ENCODE data around the gene RER1. TPM values are rescaled to one million over a fixed set of nuclear protein-coding genes. Genes with fewer than 3 reads are reported as not detected.

The RER1 gene
- total RNA-seq, 4 donors from 2014 or later = 56.9 to 86.5 (median 81.4) TPM

DNA sequence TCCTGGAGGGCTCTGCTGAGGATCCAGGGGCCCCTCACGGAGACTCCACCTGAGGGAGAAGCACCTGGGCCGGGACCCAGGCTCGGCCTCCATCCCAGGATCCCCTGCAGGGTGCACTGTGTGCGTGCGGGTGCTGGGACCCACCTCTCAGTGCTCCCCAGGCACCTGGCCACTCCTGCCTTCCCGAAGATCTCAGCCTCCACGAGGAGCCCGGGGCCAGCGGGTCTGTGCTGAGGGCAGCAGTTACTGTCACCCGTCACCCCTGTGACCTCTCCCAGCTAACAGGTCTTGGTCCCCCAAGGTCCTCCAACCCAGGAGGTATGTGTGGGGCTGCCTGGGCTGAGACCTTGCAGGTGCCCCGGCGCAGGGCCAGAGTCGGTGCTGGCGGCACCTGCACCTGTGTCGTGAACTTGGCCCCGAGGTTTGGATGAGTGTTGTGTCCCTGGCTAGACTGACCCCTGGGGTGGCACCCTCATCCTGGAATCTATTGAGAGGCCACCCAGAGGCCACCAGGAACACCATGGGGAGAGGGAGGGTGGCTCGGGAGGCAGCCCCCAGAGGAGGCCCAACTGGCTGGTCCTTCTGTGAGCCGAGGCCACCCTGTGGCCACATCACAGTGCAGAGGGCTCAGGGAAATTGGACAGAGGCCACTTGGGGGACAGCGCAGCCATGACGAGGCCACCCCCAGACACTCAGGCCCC is 17.9 kb upstream of the RER1 start:
- TF ChIP-seq POLR2A (IDR thresholded peaks at IDR 0.05) = no peak
- TF ChIP-seq, protein P1, sequence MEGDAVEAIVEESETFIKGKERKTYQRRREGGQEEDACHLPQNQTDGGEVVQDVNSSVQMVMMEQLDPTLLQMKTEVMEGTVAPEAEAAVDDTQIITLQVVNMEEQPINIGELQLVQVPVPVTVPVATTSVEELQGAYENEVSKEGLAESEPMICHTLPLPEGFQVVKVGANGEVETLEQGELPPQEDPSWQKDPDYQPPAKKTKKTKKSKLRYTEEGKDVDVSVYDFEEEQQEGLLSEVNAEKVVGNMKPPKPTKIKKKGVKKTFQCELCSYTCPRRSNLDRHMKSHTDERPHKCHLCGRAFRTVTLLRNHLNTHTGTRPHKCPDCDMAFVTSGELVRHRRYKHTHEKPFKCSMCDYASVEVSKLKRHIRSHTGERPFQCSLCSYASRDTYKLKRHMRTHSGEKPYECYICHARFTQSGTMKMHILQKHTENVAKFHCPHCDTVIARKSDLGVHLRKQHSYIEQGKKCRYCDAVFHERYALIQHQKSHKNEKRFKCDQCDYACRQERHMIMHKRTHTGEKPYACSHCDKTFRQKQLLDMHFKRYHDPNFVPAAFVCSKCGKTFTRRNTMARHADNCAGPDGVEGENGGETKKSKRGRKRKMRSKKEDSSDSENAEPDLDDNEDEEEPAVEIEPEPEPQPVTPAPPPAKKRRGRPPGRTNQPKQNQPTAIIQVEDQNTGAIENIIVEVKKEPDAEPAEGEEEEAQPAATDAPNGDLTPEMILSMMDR (IDR thresholded peaks at IDR 0.05) = no peak
- TF ChIP-seq EP300 (IDR thresholded peaks at IDR 0.05) = no peak
- no peak for TF ChIP-seq POLR2AphosphoS5 (IDR thresholded peaks at IDR 0.05)
- H3K4me1 ChIP-seq = no peaks in the 10 kb centered on the region
- H3K27ac ChIP-seq = no peak overlapping the region
- no peaks in the 10 kb centered on the region for H3K9me3 ChIP-seq
- H3K36me3 ChIP-seq = peaks cover 2% of the 10 kb centered on the region
- H3K4me3 ChIP-seq = no peak overlapping the region
- DNase-seq (ENCODE audit: low spot score in 2 of 2) = peak in 1 of 2 donors; percentile 56
- no peaks in the 10 kb centered on the region for H3K27me3 ChIP-seq
- no CpG with 5 or more reads among the region's 20 CpGs for WGBS

DNA sequence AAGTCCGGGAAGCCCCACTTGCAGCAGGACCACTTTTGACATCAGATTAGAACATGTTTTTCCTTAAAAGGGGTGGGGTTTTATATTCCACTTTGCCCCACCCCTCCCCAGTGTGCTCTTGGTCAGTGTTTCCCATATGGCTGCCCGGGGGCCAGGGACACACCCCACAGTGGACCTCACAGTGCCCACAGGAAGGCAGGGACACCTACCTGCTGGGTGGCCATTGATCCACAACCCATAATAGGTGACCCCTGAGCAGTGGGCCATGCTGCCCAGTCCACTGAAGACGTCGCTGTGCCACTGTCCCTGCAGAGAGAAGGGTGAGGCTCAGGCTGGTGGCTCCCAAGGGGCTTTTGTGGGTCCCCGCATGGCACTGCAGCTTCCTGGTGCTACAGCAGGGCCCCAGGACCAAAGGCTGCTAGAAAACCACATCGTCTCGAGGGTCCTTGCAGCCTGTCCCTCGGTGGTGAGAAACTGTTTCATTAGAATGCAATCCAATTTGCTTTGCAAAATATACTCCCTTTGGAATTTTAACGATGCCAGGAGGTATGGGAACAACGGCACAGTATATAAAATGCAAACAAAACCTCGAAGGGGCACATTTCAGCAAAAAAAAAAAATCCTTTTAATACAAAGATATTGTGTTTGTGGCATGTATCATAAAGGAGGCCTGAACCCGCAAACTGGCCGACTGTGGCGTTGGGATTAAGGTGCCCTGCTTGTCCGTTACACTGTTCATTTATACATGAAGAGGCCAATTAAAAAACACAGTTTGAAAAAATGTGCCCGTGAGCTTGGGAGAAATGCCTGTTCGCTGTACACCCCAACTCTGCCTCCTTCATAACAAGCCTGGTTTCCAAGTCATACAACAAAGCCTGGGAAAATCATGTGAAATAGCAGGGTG is 17.1 kb upstream of the RER1 start:
- TF ChIP-seq EP300 (IDR thresholded peaks at IDR 0.05) = no peak
- no peak for TF ChIP-seq POLR2AphosphoS5 (IDR thresholded peaks at IDR 0.05)
- TF ChIP-seq POLR2A (IDR thresholded peaks at IDR 0.05) = no peak
- TF ChIP-seq, protein P1 (IDR thresholded peaks at IDR 0.05) = no peak
- Histone ChIP-seq H3K4me1 (no peaks in the 10 kb centered on the region), H3K27ac (no peak overlapping the region), H3K27me3 (no peaks in the 10 kb centered on the region), H3K36me3 (peaks cover 2% of the 10 kb centered on the region), H3K4me3 (no peak overlapping the region), H3K9me3 (no peaks in the 10 kb centered on the region)
- 81% methylated on average over 16 of the region's 17 CpGs for WGBS
- DNase-seq (ENCODE audit: low spot score in 2 of 2) = peak; percentile 40 to 54

DNA sequence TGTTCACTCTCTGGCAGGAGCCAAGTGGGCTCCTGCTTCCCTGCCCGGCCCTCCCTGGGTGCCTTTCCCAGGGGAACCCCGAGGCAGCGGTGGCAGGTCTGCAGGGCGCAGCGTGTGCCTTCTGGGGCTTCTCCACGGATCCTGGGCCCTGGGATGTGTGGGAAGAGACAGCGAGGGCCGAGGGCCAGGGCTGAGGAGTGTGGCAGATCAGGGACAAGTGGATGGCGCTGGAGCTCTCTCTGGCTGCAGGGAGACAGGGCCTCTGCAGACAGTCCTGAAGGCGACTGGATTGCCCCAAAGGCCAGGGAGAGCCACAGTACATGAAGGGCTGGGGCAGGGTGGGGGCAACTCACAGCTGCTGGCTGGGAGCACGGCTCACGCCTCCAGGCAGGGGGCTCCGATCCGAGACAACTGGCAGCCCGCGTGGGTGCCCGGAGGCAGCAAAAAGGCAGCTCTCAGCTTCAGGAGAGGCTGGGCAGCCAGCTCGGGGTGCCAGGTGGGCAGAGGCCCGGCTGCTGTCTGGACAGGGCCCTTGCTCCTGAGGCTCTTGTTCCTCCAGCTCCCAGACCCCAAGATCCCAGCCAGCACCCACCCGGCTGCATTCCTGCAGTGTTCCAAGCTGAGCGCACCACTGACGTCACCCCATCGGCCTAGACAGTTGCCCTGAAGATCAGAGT is 16.3 kb upstream of the RER1 start:
- no peak for DNase-seq (ENCODE audit: low spot score in 2 of 2)
- WGBS = 80% methylated on average over 10 of the region's 23 CpGs

DNA sequence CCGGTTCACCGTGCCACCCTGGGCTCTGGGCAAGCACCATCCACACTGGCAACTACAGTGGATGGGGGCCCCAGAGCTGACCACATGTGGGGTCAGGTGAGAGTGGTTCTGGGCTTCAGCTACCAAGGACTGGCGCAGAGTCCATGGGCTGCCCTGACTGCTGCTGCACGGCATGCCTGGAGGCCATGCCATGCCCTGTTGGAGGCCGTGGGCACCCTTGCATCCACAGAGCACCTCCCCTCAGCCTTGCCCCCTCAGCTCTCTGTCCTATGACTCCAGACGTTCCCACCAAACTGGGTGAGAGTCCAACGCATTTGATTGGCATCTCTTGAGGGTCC is 15.7 kb upstream of the RER1 start:
- no peak for DNase-seq (ENCODE audit: low spot score in 2 of 2)
- peaks cover 2% of the 10 kb centered on the region for H3K36me3 ChIP-seq
- no peak overlapping the region for H3K4me3 ChIP-seq
- no peak for TF ChIP-seq EP300 (IDR thresholded peaks at IDR 0.05)
- no peak for TF ChIP-seq POLR2AphosphoS5 (IDR thresholded peaks at IDR 0.05)
- TF ChIP-seq, protein P1 (IDR thresholded peaks at IDR 0.05) = no peak
- no peak for TF ChIP-seq POLR2A (IDR thresholded peaks at IDR 0.05)
- no peaks in the 10 kb centered on the region for H3K4me1 ChIP-seq
- no peaks in the 10 kb centered on the region for H3K9me3 ChIP-seq
- H3K27me3 ChIP-seq = no peaks in the 10 kb centered on the region
- 93% methylated on average over 3 of the region's 7 CpGs for WGBS
- H3K27ac ChIP-seq = no peak overlapping the region

More for the DNA sequence above, 16.3 kb upstream of the RER1 start:
- H3K27ac ChIP-seq = no peak overlapping the region
- TF ChIP-seq POLR2A (IDR thresholded peaks at IDR 0.05) (no peak), EP300 (IDR thresholded peaks at IDR 0.05) (no peak), POLR2AphosphoS5 (IDR thresholded peaks at IDR 0.05) (no peak)
- TF ChIP-seq, protein P1 (IDR thresholded peaks at IDR 0.05) = no peak
- H3K36me3 ChIP-seq = peaks cover 2% of the 10 kb centered on the region
- H3K27me3 ChIP-seq = no peaks in the 10 kb centered on the region
- no peaks in the 10 kb centered on the region for H3K4me1 ChIP-seq
- H3K9me3 ChIP-seq = no peaks in the 10 kb centered on the region
- H3K4me3 ChIP-seq = no peak overlapping the region
